GM19395 (cell line): ENCODE results near the gene CEBPZOS.

Experiments
- ATAC-seq: cut with Tn5 transposase; IDR thresholded peaks from one replicate; pipeline ENCODE4 v1.9.1; 2021; ENCODE audit warnings: mild to moderate bottlenecking, moderate library complexity; ENCODE audit not compliant: unreplicated experiment

CEBPZOS gene

GRCh38 chr2:37231241-37232130 is 35.2 kb downstream of the CEBPZOS start, which contains the start of the genes CEBPZ and NDUFAF7:
TSS of gene CEBPZ (minus strand) at chr2:37231596. CDS start at chr2:37231567, 29 bp downstream.
TSS of gene NDUFAF7 (plus strand) at chr2:37231658. CDS start at chr2:37231706, 48 bp downstream.
- ATAC-seq: peak; percentile 95

DNA sequence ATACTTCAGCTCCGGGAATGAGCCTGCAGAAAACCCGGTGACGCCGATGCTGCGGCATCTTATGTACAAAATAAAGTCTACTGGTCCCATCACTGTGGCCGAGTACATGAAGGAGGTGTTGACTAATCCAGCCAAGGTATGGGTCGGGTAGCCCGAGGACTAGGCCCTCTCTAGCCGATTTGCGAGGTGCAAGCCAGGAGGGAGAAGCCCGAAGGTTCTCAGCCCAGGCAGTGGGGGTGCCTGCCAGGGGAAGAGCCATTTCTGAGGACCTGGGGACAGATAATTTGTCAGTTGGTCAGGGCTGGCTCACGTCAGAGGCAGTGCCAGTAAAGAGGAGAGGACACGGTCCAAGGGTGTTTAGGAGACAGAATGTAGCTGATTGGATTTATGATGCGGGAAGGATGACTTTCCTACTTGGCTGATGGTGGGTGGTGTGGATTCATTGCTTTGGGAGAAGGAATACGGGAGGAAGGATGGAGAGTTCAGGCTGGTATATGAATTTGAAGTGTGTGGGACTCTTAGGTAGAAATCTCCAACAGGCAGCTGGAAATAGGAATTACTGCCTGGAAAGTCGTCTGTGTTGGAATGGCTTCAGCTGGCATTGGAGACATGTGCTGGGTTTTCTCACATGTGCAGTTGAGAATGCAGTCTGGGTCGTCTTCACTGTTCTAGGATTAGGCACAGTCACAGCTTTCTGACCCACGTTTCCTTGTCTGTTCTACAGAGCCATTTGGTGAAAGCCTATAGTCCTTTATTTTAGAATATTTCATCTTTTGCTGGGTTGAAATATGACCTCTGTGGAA is 36.0 kb downstream of the CEBPZOS start:
- peak; percentile 16 for ATAC-seq

DNA sequence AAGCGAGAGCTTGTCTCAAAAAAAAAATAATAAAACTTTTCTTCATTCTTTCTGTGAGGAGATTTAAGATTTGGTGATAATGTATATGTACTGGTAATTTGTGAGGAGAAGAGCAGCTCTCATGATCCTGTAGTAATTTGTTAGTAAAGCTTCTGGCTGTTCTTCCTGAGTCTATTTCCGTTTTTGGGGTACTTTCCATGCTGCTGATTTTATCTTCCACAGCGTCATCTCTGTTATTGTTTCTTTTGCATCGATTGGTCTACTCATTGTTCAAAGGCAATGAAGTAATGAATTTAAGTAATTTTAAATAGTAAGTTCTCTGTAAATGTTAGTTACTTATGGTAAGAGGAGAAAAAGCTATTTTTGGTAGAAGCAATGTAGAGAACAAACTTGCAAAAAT is 47.1 kb downstream of the CEBPZOS start:
- ATAC-seq: no peak

DNA sequence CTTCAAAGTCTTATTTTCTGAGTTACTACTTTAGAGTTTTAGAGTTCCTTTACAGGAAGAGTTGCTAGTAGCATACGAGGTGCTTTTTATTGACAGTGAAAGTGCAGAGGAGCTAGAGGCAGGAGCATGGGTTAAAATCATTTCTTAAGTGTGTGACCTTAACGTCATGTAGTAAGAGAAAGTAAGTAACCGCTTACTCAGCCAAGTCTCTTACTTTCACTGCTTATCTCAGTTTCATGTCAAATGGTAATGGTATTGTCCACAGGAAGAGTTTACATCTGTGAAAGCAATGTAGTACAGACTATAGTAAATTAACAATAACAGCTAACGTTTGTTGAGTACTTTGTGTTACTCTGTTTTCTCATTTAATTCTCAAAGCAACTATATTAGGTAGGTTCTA is 47.7 kb downstream of the CEBPZOS start:
- peak; percentile 96 for ATAC-seq

DNA sequence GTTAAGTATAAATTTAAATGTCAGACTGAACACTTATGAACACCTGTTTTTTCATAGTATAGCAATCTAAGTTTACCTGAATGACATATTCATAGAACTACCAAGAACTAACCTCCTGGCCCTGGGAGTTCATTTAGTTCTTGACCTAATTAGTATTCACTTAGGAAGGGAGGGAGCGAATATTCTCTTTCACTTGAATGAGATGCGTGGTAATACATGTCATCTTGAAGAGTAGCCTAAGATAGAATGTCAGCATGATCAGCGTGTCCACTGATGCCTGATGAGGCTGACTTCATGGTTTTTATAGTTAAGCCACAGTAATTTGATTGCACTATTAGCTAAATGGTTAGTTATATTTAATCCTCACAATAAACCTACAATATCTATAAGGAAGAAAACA is 48.5 kb downstream of the CEBPZOS start:
- no peak for ATAC-seq

DNA sequence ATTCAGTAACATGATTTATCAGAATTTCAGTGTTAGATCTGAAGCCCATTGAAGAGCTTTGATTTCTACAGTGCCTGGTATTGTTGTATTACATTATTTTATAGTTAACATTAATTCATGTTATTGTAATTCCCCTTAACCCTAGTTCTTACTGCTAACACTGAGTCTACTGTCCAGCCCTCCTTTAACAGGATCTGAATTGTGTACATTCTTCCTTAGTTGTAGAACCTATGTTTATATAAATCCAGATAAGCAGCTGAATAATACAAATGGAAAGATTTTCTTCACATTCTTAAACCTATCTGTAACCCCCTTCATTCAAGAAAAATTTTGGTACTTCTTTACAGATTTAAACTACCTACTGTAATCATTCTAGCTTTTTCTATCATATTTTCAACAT is 49.9 kb downstream of the CEBPZOS start:
- no peak for ATAC-seq

- ATAC-seq: no peak
Measured at GRCh38 chr2:37250869-37251740, 54.8 kb downstream of the CEBPZOS start.
